Caco-2 (cell line): ENCODE measurements around the gene SDE2. TPM values are rescaled to one million over a fixed set of nuclear protein-coding genes. Genes with fewer than 3 reads are reported as not detected.
A peak's percentile ranks its signal among the peaks of the same experiment; 100 is the strongest.
"Not testable (repeated sequence)": the region's sequence is repeated elsewhere in the genome, so short reads cannot be mapped to it uniquely, and the experiment has no call there.

Experiments used
- BruUV-seq: library from RNA; stranded (reverse); fragments of 400-500 nt; replicated peaks from 2 replicates; lab custom pipeline; 2021; lab: Mats Ljungman, UMichigan
- CTCF ChIA-PET: fragments of 300-600 bp; sonication (Branson Sonifier 250); formaldehyde crosslinking; loops from one replicate; lab custom pipeline; 2022; ENCODE audit warnings: antibody characterized with exemption; lab: Charles Lee
- POLR2A ChIA-PET: fragments of 300-600 bp; sonication (Branson Sonifier 250); formaldehyde crosslinking; loops from one replicate; lab custom pipeline; 2022; ENCODE audit warnings: antibody characterized with exemption; lab: Charles Lee
- DNase-seq, 2 experiments: peaks; one replicate each; pipeline versions ENCODE4 v3.0.0 to v3.0.0-alpha.2; 2020 to 2022
- H3K27me3 ChIP-seq: replicated peaks from 2 replicates; pipeline ENCODE4 v1.6.0; 2011; ENCODE audit warnings: low read length; ENCODE audit not compliant: control insufficient read depth, insufficient read depth
- H3K36me3 ChIP-seq: 2 replicates; pipeline ENCODE4 v1.5.1; 2011; ENCODE audit warnings: low read length; ENCODE audit not compliant: control insufficient read depth, insufficient read depth
- H3K4me1 ChIP-seq: fragments of 250-450 bp; sonication (Bioruptor Pico); 2 replicates; pipeline ENCODE4 v1.5.1; 2020; ENCODE audit warnings: mild to moderate bottlenecking
- H3K4me3 ChIP-seq: 2 replicates; pipeline ENCODE4 v1.5.1; 2011; ENCODE audit warnings: low read depth, mild to moderate bottlenecking, control low read depth, low read length
- H3K9me3 ChIP-seq: fragments of 250-450 bp; sonication (Bioruptor Pico); 2 replicates; pipeline ENCODE4 v1.5.1; 2020; ENCODE audit warnings: mild to moderate bottlenecking, moderate library complexity
- H3K27ac Mint-ChIP-seq: one replicate; pipeline ENCODE4 v1.8.0; 2022; ENCODE audit warnings: mixed read lengths; ENCODE audit not compliant: unreplicated experiment
- H3K27me3 Mint-ChIP-seq: one replicate; pipeline ENCODE4 v1.8.0; 2022; ENCODE audit warnings: mixed read lengths; ENCODE audit not compliant: insufficient read depth, unreplicated experiment
- H3K36me3 Mint-ChIP-seq: one replicate; pipeline ENCODE4 v1.8.0; 2022; ENCODE audit warnings: mild to moderate bottlenecking, mixed read lengths; ENCODE audit not compliant: insufficient read depth, unreplicated experiment
- H3K4me1 Mint-ChIP-seq: one replicate; pipeline ENCODE4 v1.8.0; 2022; ENCODE audit warnings: low read depth, mixed read lengths; ENCODE audit not compliant: unreplicated experiment
- H3K4me3 Mint-ChIP-seq: one replicate; pipeline ENCODE4 v1.8.0; 2022; ENCODE audit warnings: mild to moderate bottlenecking, moderate library complexity, mixed read lengths; ENCODE audit not compliant: unreplicated experiment
- H3K9me3 Mint-ChIP-seq: one replicate; pipeline ENCODE4 v1.8.0; 2022; ENCODE audit warnings: mixed read lengths; ENCODE audit not compliant: unreplicated experiment
- intact Hi-C: fragments of 100-400 bp; cut with micrococcal nuclease; formaldehyde crosslinking; loops from one replicate; pipeline ENCODE4 v1.10.0; 2022; ENCODE audit not compliant: unreplicated experiment
- total RNA-seq: library from RNA; stranded (reverse); gene quantifications from 2 replicates; pipeline ENCODE4 v1.2.3, GENCODE V29; 2022
- TF ChIP-seq, protein P1 (sequence below), 2 experiments: fragments of 200-600 bp in 1 of 2; IDR thresholded peaks; 1 replicate in 1 of 2; 2 replicates in 1 of 2; pipeline versions ENCODE4 v1.5.1 to v1.8.0; 2011 to 2022; ENCODE audit warnings: antibody characterized with exemption in 1 of 2, control low read depth in 1 of 2, inconsistent platforms in 1 of 2, low read depth in 1 of 2, low read length in 1 of 2, mild to moderate bottlenecking in 1 of 2, moderate library complexity in 1 of 2; ENCODE audit not compliant: insufficient read depth in 1 of 2, severe bottlenecking in 1 of 2, unreplicated experiment in 1 of 2

SDE2 gene
- total RNA-seq, 1 experiment from 2014 or later: 18.6 TPM

- H3K4me3 Mint-ChIP-seq: no peak overlapping the region
- no peaks in the 10 kb centered on the region for H3K9me3 ChIP-seq
- no peaks in the 10 kb centered on the region; the same call in none of the 2 replicates for H3K36me3 ChIP-seq
- no peak overlapping the region for H3K27ac Mint-ChIP-seq
- TF ChIP-seq, protein P1, sequence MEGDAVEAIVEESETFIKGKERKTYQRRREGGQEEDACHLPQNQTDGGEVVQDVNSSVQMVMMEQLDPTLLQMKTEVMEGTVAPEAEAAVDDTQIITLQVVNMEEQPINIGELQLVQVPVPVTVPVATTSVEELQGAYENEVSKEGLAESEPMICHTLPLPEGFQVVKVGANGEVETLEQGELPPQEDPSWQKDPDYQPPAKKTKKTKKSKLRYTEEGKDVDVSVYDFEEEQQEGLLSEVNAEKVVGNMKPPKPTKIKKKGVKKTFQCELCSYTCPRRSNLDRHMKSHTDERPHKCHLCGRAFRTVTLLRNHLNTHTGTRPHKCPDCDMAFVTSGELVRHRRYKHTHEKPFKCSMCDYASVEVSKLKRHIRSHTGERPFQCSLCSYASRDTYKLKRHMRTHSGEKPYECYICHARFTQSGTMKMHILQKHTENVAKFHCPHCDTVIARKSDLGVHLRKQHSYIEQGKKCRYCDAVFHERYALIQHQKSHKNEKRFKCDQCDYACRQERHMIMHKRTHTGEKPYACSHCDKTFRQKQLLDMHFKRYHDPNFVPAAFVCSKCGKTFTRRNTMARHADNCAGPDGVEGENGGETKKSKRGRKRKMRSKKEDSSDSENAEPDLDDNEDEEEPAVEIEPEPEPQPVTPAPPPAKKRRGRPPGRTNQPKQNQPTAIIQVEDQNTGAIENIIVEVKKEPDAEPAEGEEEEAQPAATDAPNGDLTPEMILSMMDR (IDR thresholded peaks at IDR 0.05; ENCODE audit: insufficient read depth in 1 of 2, low read depth in 1 of 2, low read length in 1 of 2, severe bottlenecking in 1 of 2, unreplicated experiment in 1 of 2): no peak
- ChIA-PET POLR2A (no interaction called here), CTCF (interaction anchor here (1.3 kb wide), 1 partner anchor 500 kb away, joined by 4 read pairs; no protein-coding TSS in a partner anchor)
- intact Hi-C loops: loop anchor here (5.0 to 10.0 kb wide), 4 partner anchors 52 to 660 kb away; partner anchors contain the start of genes ENAH and PYCR2
- BruUV-seq: no TSS peak
- H3K4me1 Mint-ChIP-seq: no peaks in the 10 kb centered on the region
- no peaks in the 10 kb centered on the region for H3K9me3 Mint-ChIP-seq
- H3K36me3 Mint-ChIP-seq: peaks cover 21% of the 10 kb centered on the region
- no peaks in the 10 kb centered on the region for H3K27me3 ChIP-seq
- no peaks in the 10 kb centered on the region for H3K27me3 Mint-ChIP-seq
- no peak for DNase-seq
- H3K4me1 ChIP-seq: no peaks in the 10 kb centered on the region
- no peak overlapping the region for H3K4me3 ChIP-seq
Measured at GRCh38 chr1:225974454-225974853, 24.7 kb downstream of the SDE2 start.

DNA sequence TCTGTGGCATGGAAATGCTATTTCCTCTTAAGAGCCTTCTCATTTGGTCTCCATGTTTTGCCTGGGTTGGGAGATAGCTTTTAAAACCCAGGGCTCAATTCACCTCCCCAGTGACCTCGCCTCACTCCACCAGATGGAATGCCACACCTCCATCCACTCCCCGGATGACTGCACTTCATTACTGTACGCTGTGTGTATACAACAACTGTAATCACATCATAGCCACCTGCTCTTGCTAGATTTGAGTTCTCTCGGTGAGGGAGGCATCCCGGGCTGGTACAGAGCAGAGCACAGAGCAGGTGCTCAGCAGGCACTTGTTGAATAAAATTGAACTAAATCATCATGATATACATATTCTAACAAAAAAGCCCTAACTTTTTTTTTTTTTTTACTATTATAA is 26.0 kb downstream of the SDE2 start:
- no peaks in the 10 kb centered on the region; the same call in none of the 2 replicates for H3K36me3 ChIP-seq
- TF ChIP-seq, protein P1 (IDR thresholded peaks at IDR 0.05; ENCODE audit: insufficient read depth in 1 of 2, low read depth in 1 of 2, low read length in 1 of 2, severe bottlenecking in 1 of 2, unreplicated experiment in 1 of 2): no peak
- CTCF ChIA-PET: interaction anchor here (1.3 kb wide), 1 partner anchor 499 kb away, joined by 4 read pairs; no protein-coding TSS in a partner anchor
- no TSS peak for BruUV-seq
- H3K4me3 ChIP-seq: no peak overlapping the region
- peak in 1 of 2 experiments; percentile 16 for DNase-seq
- intact Hi-C loops: loop anchor here (5.0 to 10.0 kb wide), 4 partner anchors 51 to 658 kb away; partner anchors contain the start of genes ENAH and PYCR2
- H3K4me1 ChIP-seq: peaks cover 5% of the 10 kb centered on the region; the same call in 1 of the 2 replicates
- Mint-ChIP-seq H3K4me3 (no peak overlapping the region), H3K4me1 (no peaks in the 10 kb centered on the region), H3K27ac (no peak overlapping the region), H3K27me3 (no peaks in the 10 kb centered on the region), H3K36me3 (peaks cover 8% of the 10 kb centered on the region), H3K9me3 (no peaks in the 10 kb centered on the region)
- H3K27me3 ChIP-seq: no peaks in the 10 kb centered on the region
- H3K9me3 ChIP-seq: no peaks in the 10 kb centered on the region
- POLR2A ChIA-PET: no interaction called here

- Mint-ChIP-seq H3K36me3 (peaks cover 5% of the 10 kb centered on the region), H3K4me3 (no peak overlapping the region), H3K27ac (no peak overlapping the region), H3K27me3 (no peaks in the 10 kb centered on the region), H3K4me1 (no peaks in the 10 kb centered on the region), H3K9me3 (no peaks in the 10 kb centered on the region)
- no TSS peak for BruUV-seq
- no peak for DNase-seq
- H3K27me3 ChIP-seq: no peaks in the 10 kb centered on the region
- no peaks in the 10 kb centered on the region; the same call in 1 of the 2 replicates for H3K36me3 ChIP-seq
- CTCF ChIA-PET: no interaction called here
- TF ChIP-seq, protein P1 (IDR thresholded peaks at IDR 0.05; ENCODE audit: insufficient read depth in 1 of 2, low read depth in 1 of 2, low read length in 1 of 2, severe bottlenecking in 1 of 2, unreplicated experiment in 1 of 2): no peak
- no peak overlapping the region for H3K4me3 ChIP-seq
- peaks cover 5% of the 10 kb centered on the region; the same call in 1 of the 2 replicates for H3K4me1 ChIP-seq
- POLR2A ChIA-PET: no interaction called here
- no peaks in the 10 kb centered on the region for H3K9me3 ChIP-seq
- intact Hi-C loops: loop anchor here (5.0 to 10.0 kb wide), 4 partner anchors 50 to 658 kb away; partner anchors contain the start of genes ENAH and PYCR2
Measured at GRCh38 chr1:225972344-225973152, 26.6 kb downstream of the SDE2 start.

DNA sequence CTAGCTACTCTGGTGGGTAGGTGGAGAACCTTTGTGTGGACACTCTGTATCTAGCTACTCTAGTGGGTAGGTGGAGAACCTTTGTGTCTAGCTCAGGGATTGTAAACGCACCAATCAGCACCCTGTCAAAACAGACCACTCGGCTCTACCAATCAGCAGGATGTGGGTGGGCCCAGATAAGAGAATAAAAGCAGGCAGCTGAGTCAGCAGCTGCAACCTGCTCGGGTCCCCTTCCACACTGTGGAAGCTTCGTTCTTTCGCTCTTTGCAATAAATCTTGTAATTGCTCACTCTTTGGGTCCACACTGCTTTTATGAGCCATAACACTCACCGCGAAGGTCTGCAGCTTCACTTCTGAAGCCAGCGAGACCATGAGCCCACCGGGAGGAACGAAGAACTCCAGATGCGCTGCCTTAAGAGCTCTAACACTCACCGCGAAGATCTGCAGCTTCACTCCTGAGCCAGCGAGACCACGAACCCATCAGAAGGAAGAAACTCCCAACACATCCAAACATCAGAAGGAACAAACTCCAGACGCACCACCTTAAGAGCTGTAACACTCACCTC is 28.5 kb downstream of the SDE2 start:
- BruUV-seq, H3K4me3 ChIP-seq, H3K4me1 Mint-ChIP-seq, DNase-seq, H3K4me1 ChIP-seq, H3K9me3 Mint-ChIP-seq, CTCF ChIA-PET, H3K27me3 Mint-ChIP-seq, H3K36me3 ChIP-seq, H3K9me3 ChIP-seq, POLR2A ChIA-PET, H3K36me3 Mint-ChIP-seq, H3K27ac Mint-ChIP-seq, H3K27me3 ChIP-seq, H3K4me3 Mint-ChIP-seq: not testable (repeated sequence)
- intact Hi-C loops: loop anchor here (5.0 to 10.0 kb wide), 4 partner anchors 48 to 656 kb away; partner anchors contain the start of genes ENAH and PYCR2
